Astrocyte (in vitro differentiated cells and primary cell): ENCODE data around the gene HOXB2. TPM values are rescaled to one million over a fixed set of nuclear protein-coding genes. Genes with fewer than 3 reads are reported as not detected.
A peak's percentile ranks its signal among the peaks of the same experiment; 100 is the strongest.

ENCODE experiments used
- DNase-seq: peaks from one replicate; pipeline ENCODE4 v3.0.0-alpha.2; 2010; ENCODE audit warnings: low read depth
- FAIRE-seq: peaks from 2 replicates; lab custom pipeline; 2011; peaks lifted over from hg19 to GRCh38; lab: Jason Lieb, UNC
- H2AFZ ChIP-seq: 2 replicates; pipeline ENCODE4 v1.6.0; 2012; ENCODE audit warnings: low read depth, low read length, inconsistent platforms
- H3K27ac ChIP-seq: 2 replicates; pipeline ENCODE4 v1.5.1; 2011; ENCODE audit warnings: low read depth, low read length, inconsistent platforms
- H3K27me3 ChIP-seq: 2 replicates; pipeline ENCODE4 v1.6.0; 2011; ENCODE audit warnings: low read length, inconsistent platforms; ENCODE audit not compliant: insufficient read depth
- H3K36me3 ChIP-seq: 2 replicates; pipeline ENCODE4 v1.5.1; 2011; ENCODE audit warnings: low read length, inconsistent platforms; ENCODE audit not compliant: insufficient read depth
- H3K4me1 ChIP-seq: 2 replicates; pipeline ENCODE4 v1.5.1; 2011; ENCODE audit warnings: low read length, inconsistent platforms; ENCODE audit not compliant: insufficient read depth
- H3K4me2 ChIP-seq: 2 replicates; pipeline ENCODE4 v1.6.0; 2012; ENCODE audit warnings: low read length, inconsistent platforms
- H3K4me3 ChIP-seq: 2 replicates; pipeline ENCODE4 v1.5.1; 2011; ENCODE audit warnings: low read depth, mild to moderate bottlenecking, low read length, inconsistent platforms; ENCODE audit not compliant: insufficient read depth
- H3K79me2 ChIP-seq: 2 replicates; pipeline ENCODE4 v1.6.0; 2012; ENCODE audit warnings: mild to moderate bottlenecking, low read length, inconsistent platforms; ENCODE audit not compliant: insufficient read depth
- H3K9ac ChIP-seq: 2 replicates; pipeline ENCODE4 v1.6.0; 2012; ENCODE audit warnings: mild to moderate bottlenecking, low read length, inconsistent platforms
- H3K9me3 ChIP-seq: 2 replicates; pipeline ENCODE4 v1.5.1; 2012; ENCODE audit warnings: low read depth, mild to moderate bottlenecking, low read length, inconsistent platforms; ENCODE audit not compliant: insufficient read depth
- H4K20me1 ChIP-seq: 2 replicates; pipeline ENCODE4 v1.6.0; 2012; ENCODE audit warnings: low read length, inconsistent platforms; ENCODE audit not compliant: insufficient read depth
- H3K27ac Mint-ChIP-seq: one replicate; pipeline ENCODE4 v1.8.0; 2021; ENCODE audit warnings: mild to moderate bottlenecking, mixed read lengths; ENCODE audit not compliant: unreplicated experiment
- H3K27me3 Mint-ChIP-seq: one replicate; pipeline ENCODE4 v1.8.0; 2021; ENCODE audit warnings: low read depth, mixed read lengths; ENCODE audit not compliant: unreplicated experiment
- H3K36me3 Mint-ChIP-seq: one replicate; pipeline ENCODE4 v1.8.0; 2021; ENCODE audit warnings: low read depth, mixed read lengths; ENCODE audit not compliant: unreplicated experiment
- H3K4me1 Mint-ChIP-seq: one replicate; pipeline ENCODE4 v1.8.0; 2021; ENCODE audit warnings: low read depth, mixed read lengths; ENCODE audit not compliant: unreplicated experiment
- H3K4me3 Mint-ChIP-seq: one replicate; pipeline ENCODE4 v1.8.0; 2021; ENCODE audit warnings: mild to moderate bottlenecking, moderate library complexity, mixed read lengths; ENCODE audit not compliant: unreplicated experiment
- H3K9me3 Mint-ChIP-seq: one replicate; pipeline ENCODE4 v1.8.0; 2021; ENCODE audit warnings: mild to moderate bottlenecking, mixed read lengths; ENCODE audit not compliant: unreplicated experiment
- EZH2 ChIP-seq: IDR thresholded peaks from 2 replicates; pipeline ENCODE4 v1.6.1; 2012; ENCODE audit warnings: mild to moderate bottlenecking, low read length, inconsistent platforms; ENCODE audit not compliant: insufficient read depth
- total RNA-seq: library from RNA; stranded (reverse); gene quantifications from 2 replicates; pipeline ENCODE4 v1.2.1, GENCODE V29; 2021
- TF ChIP-seq, protein P1 (sequence below): IDR thresholded peaks from 2 replicates; pipeline ENCODE4 v1.5.1; 2011; ENCODE audit warnings: low read depth, mild to moderate bottlenecking, inconsistent platforms, low read length, moderate library complexity; ENCODE audit not compliant: insufficient read depth

HOXB2 gene
- total RNA-seq, 1 donor from 2014 or later: 0.41 TPM

DNA sequence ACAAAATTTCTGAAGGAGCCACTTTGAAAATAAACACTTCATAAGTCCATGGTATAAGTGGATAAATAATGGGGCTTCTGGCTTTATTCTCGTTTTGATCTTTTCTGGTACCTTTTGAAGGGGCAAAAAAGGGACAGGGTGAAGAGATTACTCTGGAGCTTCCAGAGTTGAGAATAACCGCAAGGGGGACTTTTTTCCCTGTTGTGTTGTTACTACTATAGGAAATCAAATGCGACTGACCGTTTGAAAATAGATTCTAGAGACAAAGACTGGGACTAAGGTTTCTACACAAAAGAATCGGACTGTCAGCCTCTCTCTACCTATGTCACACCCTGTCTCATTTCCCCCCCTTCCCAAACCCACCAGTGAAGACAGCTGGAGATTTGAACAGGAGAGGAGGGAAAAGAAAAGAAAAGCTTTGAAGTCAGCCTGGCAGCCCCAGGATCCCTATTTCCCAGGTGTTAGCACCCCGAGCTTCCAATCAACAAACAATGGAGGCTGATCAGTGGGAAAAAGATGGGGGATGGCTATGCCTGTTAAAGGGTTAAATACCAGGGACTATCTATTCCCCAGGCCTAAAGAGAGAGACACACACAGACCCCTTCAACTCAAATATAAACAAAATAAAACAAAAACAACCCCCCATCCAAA is 24.9 kb upstream of the HOXB2 start:
- Histone ChIP-seq H3K9ac (peak overlapping the region; percentile 82), H3K9me3 (no peaks in the 10 kb centered on the region), H2AFZ (no peak overlapping the region), H3K4me2 (peak overlapping the region; percentile 80), H3K27me3 (peaks cover 95% of the 10 kb centered on the region), H3K79me2 (peaks cover 98% of the 10 kb centered on the region), H3K4me3 (no peak overlapping the region), H3K4me1 (peaks cover 25% of the 10 kb centered on the region), H4K20me1 (no peaks in the 10 kb centered on the region), H3K36me3 (no peaks in the 10 kb centered on the region), H3K27ac (peak overlapping the region; percentile 77)
- Mint-ChIP-seq H3K27ac (no peak overlapping the region), H3K27me3 (no peaks in the 10 kb centered on the region), H3K4me1 (no peaks in the 10 kb centered on the region), H3K36me3 (no peaks in the 10 kb centered on the region), H3K4me3 (no peak overlapping the region), H3K9me3 (peaks cover 9% of the 10 kb centered on the region)
- no peak for TF ChIP-seq EZH2
- TF ChIP-seq, protein P1, sequence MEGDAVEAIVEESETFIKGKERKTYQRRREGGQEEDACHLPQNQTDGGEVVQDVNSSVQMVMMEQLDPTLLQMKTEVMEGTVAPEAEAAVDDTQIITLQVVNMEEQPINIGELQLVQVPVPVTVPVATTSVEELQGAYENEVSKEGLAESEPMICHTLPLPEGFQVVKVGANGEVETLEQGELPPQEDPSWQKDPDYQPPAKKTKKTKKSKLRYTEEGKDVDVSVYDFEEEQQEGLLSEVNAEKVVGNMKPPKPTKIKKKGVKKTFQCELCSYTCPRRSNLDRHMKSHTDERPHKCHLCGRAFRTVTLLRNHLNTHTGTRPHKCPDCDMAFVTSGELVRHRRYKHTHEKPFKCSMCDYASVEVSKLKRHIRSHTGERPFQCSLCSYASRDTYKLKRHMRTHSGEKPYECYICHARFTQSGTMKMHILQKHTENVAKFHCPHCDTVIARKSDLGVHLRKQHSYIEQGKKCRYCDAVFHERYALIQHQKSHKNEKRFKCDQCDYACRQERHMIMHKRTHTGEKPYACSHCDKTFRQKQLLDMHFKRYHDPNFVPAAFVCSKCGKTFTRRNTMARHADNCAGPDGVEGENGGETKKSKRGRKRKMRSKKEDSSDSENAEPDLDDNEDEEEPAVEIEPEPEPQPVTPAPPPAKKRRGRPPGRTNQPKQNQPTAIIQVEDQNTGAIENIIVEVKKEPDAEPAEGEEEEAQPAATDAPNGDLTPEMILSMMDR: no peak
- DNase-seq (no peak), FAIRE-seq (no peak)

GRCh38 chr17:48569240-48569582 is 24.3 kb upstream of the HOXB2 start:
- Histone ChIP-seq H3K79me2 (peaks cover 96% of the 10 kb centered on the region), H3K36me3 (no peaks in the 10 kb centered on the region), H3K4me2 (peak overlapping the region; percentile 86), H4K20me1 (no peaks in the 10 kb centered on the region), H3K9me3 (no peaks in the 10 kb centered on the region), H3K9ac (peak overlapping the region; percentile 82), H2AFZ (no peak overlapping the region), H3K4me1 (peaks cover 21% of the 10 kb centered on the region), H3K27ac (peak overlapping the region; percentile 52), H3K27me3 (peaks cover 93% of the 10 kb centered on the region), H3K4me3 (peak overlapping the region; percentile 35)
- TF ChIP-seq, protein P1: no peak
- no peak for TF ChIP-seq EZH2
- H3K27me3 Mint-ChIP-seq: no peaks in the 10 kb centered on the region
- no peaks in the 10 kb centered on the region for H3K36me3 Mint-ChIP-seq
- no peak overlapping the region for H3K27ac Mint-ChIP-seq
- H3K4me3 Mint-ChIP-seq: no peak overlapping the region
- peaks cover 9% of the 10 kb centered on the region for H3K9me3 Mint-ChIP-seq
- FAIRE-seq (no peak), DNase-seq (no peak)
- H3K4me1 Mint-ChIP-seq: no peaks in the 10 kb centered on the region
